Measurements from ENCODE around the gene ARID2.
A peak's percentile ranks its signal among the peaks of the same experiment; 100 is the strongest.

The ARID2 gene

GRCh38 chr12:45866299-45866698 lies 136.8 kb downstream of the ARID2 start:
- DNase-seq, result no peak

GRCh38 chr12:45872446-45872845 lies 142.9 kb downstream of the ARID2 start:
- DNase-seq, result no peak

- no peak for DNase-seq
Observed at GRCh38 chr12:45877069-45877468, 147.6 kb downstream of the ARID2 start.

- no peak for DNase-seq
Observed at GRCh38 chr12:45878630-45879255, 149.2 kb downstream of the ARID2 start.

- DNase-seq, result no peak
Observed at GRCh38 chr12:45879363-45879895, 149.9 kb downstream of the ARID2 start.

- no peak for DNase-seq
Observed at GRCh38 chr12:45880533-45880932, 151.0 kb downstream of the ARID2 start.

- no peak for DNase-seq
Observed at GRCh38 chr12:45883187-45883586, 153.7 kb downstream of the ARID2 start.

GRCh38 chr12:45886685-45887084 lies 157.2 kb downstream of the ARID2 start:
- no peak for DNase-seq

- no peak for DNase-seq
Observed at GRCh38 chr12:45887544-45887943, 158.0 kb downstream of the ARID2 start.

GRCh38 chr12:45890276-45890675 lies 160.8 kb downstream of the ARID2 start:
- DNase-seq, result no peak

GRCh38 chr12:45893240-45893639 lies 163.7 kb downstream of the ARID2 start:
- no peak for DNase-seq

- no peak for DNase-seq
Observed at GRCh38 chr12:45895961-45896360, 166.5 kb downstream of the ARID2 start.

GRCh38 chr12:45898094-45898493 lies 168.6 kb downstream of the ARID2 start:
- no peak for DNase-seq

- DNase-seq, result peak; percentile 29
Observed at GRCh38 chr12:45907955-45908354, 178.4 kb downstream of the ARID2 start.

- no peak for DNase-seq
Observed at GRCh38 chr12:45909041-45909713, 179.7 kb downstream of the ARID2 start.

GRCh38 chr12:45912774-45913173 lies 183.3 kb downstream of the ARID2 start:
- DNase-seq, result no peak

- DNase-seq, result no peak
Observed at GRCh38 chr12:45913631-45914030, 184.1 kb downstream of the ARID2 start.

GRCh38 chr12:45914090-45914489 lies 184.6 kb downstream of the ARID2 start:
- no peak for DNase-seq

- DNase-seq, result no peak
Observed at GRCh38 chr12:45915405-45915804, 185.9 kb downstream of the ARID2 start.

GRCh38 chr12:45918818-45919217 lies 189.3 kb downstream of the ARID2 start:
- no peak for DNase-seq

- no peak for DNase-seq
Observed at GRCh38 chr12:45928309-45928708, 198.8 kb downstream of the ARID2 start.

- no peak for DNase-seq
Observed at GRCh38 chr12:45930369-45930768, 200.9 kb downstream of the ARID2 start.

GRCh38 chr12:45933504-45933903 lies 204.0 kb downstream of the ARID2 start:
- DNase-seq, result no peak

- no peak for DNase-seq
Observed at GRCh38 chr12:45934956-45935355, 205.4 kb downstream of the ARID2 start.

- no peak for DNase-seq
Observed at GRCh38 chr12:45938566-45938965, 209.1 kb downstream of the ARID2 start.

All from inflammatory macrophage treated with lipopolysaccharide for 4 hours (primary cell).